Tongue (tissue), 2 donors: Measurements from ENCODE around the gene PLD6. TPM values are rescaled to one million over a fixed set of nuclear protein-coding genes. Genes with fewer than 3 reads are reported as not detected.
"Not testable (repeated sequence)": the region's sequence is repeated elsewhere in the genome, so short reads cannot be mapped to it uniquely, and the experiment has no call there.

Experiments used
- DNase-seq: peaks from one replicate; pipeline ENCODE4 v3.0.0-alpha.2; 2015
- total RNA-seq: library from RNA; depleted of rRNA; stranded (reverse); fragments of >200 nt; gene quantifications from one replicate; pipeline ENCODE4 v1.2.3, GENCODE V29; 2014

Gene PLD6
- total RNA-seq, 1 donor from 2014 or later, result 11.8 TPM

GRCh38 chr17:17173921-17174320, 32.2 kb downstream of the PLD6 start:
- DNase-seq, result no peak

GRCh38 chr17:17172990-17173389, 33.1 kb downstream of the PLD6 start:
- DNase-seq, result no peak

GRCh38 chr17:17172001-17172939, 33.9 kb downstream of the PLD6 start:
- no peak for DNase-seq

GRCh38 chr17:17171186-17171585, 34.9 kb downstream of the PLD6 start:
- no peak for DNase-seq

GRCh38 chr17:17170346-17170985, 35.7 kb downstream of the PLD6 start:
- peak; percentile 54 for DNase-seq

- DNase-seq, result no peak
Observed at GRCh38 chr17:17169396-17169795, 36.7 kb downstream of the PLD6 start.

GRCh38 chr17:17168401-17168800, 37.7 kb downstream of the PLD6 start:
- DNase-seq, result no peak

GRCh38 chr17:17167986-17168385, 38.1 kb downstream of the PLD6 start:
- DNase-seq, result no peak

- DNase-seq, result no peak
Observed at GRCh38 chr17:17167356-17167755, 38.8 kb downstream of the PLD6 start.

- DNase-seq, result no peak
Observed at GRCh38 chr17:17166446-17166845, 39.7 kb downstream of the PLD6 start.

GRCh38 chr17:17165666-17166308, 40.3 kb downstream of the PLD6 start:
- no peak for DNase-seq

GRCh38 chr17:17164676-17165075, 41.5 kb downstream of the PLD6 start:
- peak; percentile 40 for DNase-seq

GRCh38 chr17:17164156-17164555, 42.0 kb downstream of the PLD6 start:
- no peak for DNase-seq

- no peak for DNase-seq
Observed at GRCh38 chr17:17161759-17162158, 44.4 kb downstream of the PLD6 start.

- no peak for DNase-seq
Observed at GRCh38 chr17:17161121-17161520, 45.0 kb downstream of the PLD6 start.

- DNase-seq, result peak; percentile 46
Observed at GRCh38 chr17:17159571-17159970, 46.6 kb downstream of the PLD6 start.

- not testable (repeated sequence) for DNase-seq
Observed at GRCh38 chr17:17158506-17158905, 47.6 kb downstream of the PLD6 start.

GRCh38 chr17:17157041-17157440, 49.1 kb downstream of the PLD6 start:
- no peak for DNase-seq

- DNase-seq, result no peak
Observed at GRCh38 chr17:17156511-17156910, 49.6 kb downstream of the PLD6 start.

GRCh38 chr17:17156107-17156506, 50.0 kb downstream of the PLD6 start:
- DNase-seq, result no peak

GRCh38 chr17:17155568-17155967, 50.6 kb downstream of the PLD6 start:
- DNase-seq, result no peak

GRCh38 chr17:17154981-17155380, 51.2 kb downstream of the PLD6 start:
- no peak for DNase-seq

- no peak for DNase-seq
Observed at GRCh38 chr17:17154556-17154955, 51.6 kb downstream of the PLD6 start.
